PC-3 (cell line): Measurements from ENCODE around the gene UBE2F.

Experiments used
- EZH2 ChIP-seq: fragments of 300-600 bp; sonication (generic); IDR thresholded peaks from one replicate; pipeline ENCODE4 v1.6.1; 2017; ENCODE audit warnings: antibody characterized with exemption, mild to moderate bottlenecking, low read length; ENCODE audit not compliant: unreplicated experiment
- TF ChIP-seq, protein P1 (sequence below): fragments of 300-600 bp; sonication (generic); conservative IDR thresholded peaks from 2 replicates; pipeline ENCODE4 v1.5.1; 2017; ENCODE audit warnings: antibody characterized with exemption, low read depth, mild to moderate bottlenecking, low read length

DNA sequence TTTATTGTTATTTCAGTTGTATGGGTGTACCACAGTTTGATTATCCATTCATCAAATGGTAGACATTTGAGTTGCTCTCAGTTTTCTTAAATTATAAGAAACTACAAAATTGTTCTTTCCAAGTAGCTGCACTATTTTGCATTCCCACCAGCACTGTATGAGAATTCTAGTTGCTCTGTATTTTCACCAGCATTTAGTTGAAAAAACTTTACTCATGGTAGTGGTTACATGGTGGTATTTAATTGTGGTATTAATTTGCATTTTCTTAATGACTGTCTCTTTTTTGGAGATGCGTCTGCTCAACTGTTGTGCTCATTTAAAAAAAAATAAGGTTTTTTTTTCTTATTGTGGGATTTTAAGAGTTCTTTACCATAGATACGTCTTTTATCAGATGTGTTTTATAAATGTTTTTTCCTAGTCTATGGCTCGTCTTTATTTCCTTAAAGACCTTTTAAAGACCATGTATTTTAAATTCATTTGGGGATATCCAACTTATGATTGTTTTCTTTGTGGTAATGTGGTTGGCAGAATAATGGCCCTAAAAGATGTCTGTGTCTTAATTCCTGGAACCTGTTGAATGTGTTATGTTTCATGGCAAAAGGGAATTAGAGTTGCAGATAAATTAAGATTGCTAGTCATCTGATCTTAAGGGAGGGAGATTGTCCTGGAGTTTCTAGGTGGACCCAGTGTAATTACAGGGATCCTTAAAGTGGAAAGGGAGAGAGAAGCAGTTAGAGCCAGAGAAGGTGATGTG, 37.4 kb downstream of the UBE2F start:
- TF ChIP-seq EZH2: no peak
- TF ChIP-seq, protein P1, sequence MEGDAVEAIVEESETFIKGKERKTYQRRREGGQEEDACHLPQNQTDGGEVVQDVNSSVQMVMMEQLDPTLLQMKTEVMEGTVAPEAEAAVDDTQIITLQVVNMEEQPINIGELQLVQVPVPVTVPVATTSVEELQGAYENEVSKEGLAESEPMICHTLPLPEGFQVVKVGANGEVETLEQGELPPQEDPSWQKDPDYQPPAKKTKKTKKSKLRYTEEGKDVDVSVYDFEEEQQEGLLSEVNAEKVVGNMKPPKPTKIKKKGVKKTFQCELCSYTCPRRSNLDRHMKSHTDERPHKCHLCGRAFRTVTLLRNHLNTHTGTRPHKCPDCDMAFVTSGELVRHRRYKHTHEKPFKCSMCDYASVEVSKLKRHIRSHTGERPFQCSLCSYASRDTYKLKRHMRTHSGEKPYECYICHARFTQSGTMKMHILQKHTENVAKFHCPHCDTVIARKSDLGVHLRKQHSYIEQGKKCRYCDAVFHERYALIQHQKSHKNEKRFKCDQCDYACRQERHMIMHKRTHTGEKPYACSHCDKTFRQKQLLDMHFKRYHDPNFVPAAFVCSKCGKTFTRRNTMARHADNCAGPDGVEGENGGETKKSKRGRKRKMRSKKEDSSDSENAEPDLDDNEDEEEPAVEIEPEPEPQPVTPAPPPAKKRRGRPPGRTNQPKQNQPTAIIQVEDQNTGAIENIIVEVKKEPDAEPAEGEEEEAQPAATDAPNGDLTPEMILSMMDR: no peak
